ENCODE measurements around the gene PLAAT4. TPM values are rescaled to one million over a fixed set of nuclear protein-coding genes. Genes with fewer than 3 reads are reported as not detected.

The PLAAT4 gene
- total and polyA plus RNA-seq, 10 of the 15 experiments (the other 5 are each of a cell fraction or from before 2014, with no cell fraction given): 6.0 to 34.3 (median 12.4) TPM

- peak; percentile 99 for TF ChIP-seq ZNF687 (IDR thresholded peaks at IDR 0.05)
- no peak for TF ChIP-seq POLR2AphosphoS5 (IDR thresholded peaks at IDR 0.05; ENCODE audit: low read length)
- no peak; the same call in 1 of the 2 replicates for TF ChIP-seq SMC3 (IDR thresholded peaks at IDR 0.05; ENCODE audit: borderline replicate concordance, low read length)
- TF ChIP-seq YBX1 (IDR thresholded peaks at IDR 0.05): no peak
- TF ChIP-seq FOXM1 (IDR thresholded peaks at IDR 0.05; ENCODE audit: low read depth, low read length): peak; percentile 45; the same call in 1 of the 2 replicates
- no peak for TF ChIP-seq BCL3 (IDR thresholded peaks at IDR 0.05; ENCODE audit: borderline replicate concordance, insufficient read depth, low read depth, low read length, poor library complexity, severe bottlenecking)
- no peak for TF ChIP-seq MTA3 (IDR thresholded peaks at IDR 0.05; ENCODE audit: borderline replicate concordance, low read length)
- 0 out of 4 replicates have a peak, but pooled peaks of 1 of the 2 experiments have one; percentile 19 for TF ChIP-seq ETV6 (conservative IDR thresholded peaks at IDR 0.05 in 1 of 2, IDR thresholded peaks at IDR 0.05 in 1 of 2; ENCODE audit: borderline replicate concordance in 1 of 2, low read depth in 1 of 2)
- no peak; the same call in 1 of the 2 replicates for TF ChIP-seq CBFB (IDR thresholded peaks at IDR 0.05; ENCODE audit: low read depth)
- no peak for TF ChIP-seq ZBTB40 (IDR thresholded peaks at IDR 0.05; ENCODE audit: borderline replicate concordance)
- TF ChIP-seq EP300 (IDR thresholded peaks at IDR 0.05; ENCODE audit: borderline replicate concordance in 1 of 2, control insufficient read depth in 1 of 2, low read depth in 2 of 2, low read length in 2 of 2): peak in 1 of 2 experiments; percentile 32; a peak in 2 of 4 replicates
- no peak for TF ChIP-seq TBL1XR1 (IDR thresholded peaks at IDR 0.05; ENCODE audit: low read depth, low read length)
- TF ChIP-seq MEF2A (IDR thresholded peaks at IDR 0.05; ENCODE audit: insufficient read depth, low read depth, low read length): no peak
- no peak for TF ChIP-seq MYC (IDR thresholded peaks at IDR 0.05; ENCODE audit: insufficient read depth, insufficient read length, insufficient replicate concordance, low read length, severe bottlenecking)
- peak; percentile 63; the same call in 1 of the 2 replicates for TF ChIP-seq ATF2 (IDR thresholded peaks at IDR 0.05; ENCODE audit: low read length)
These were observed 1.6 kb upstream of the PLAAT4 start (continued) for GRCh38 chr11:63534895-63535461.
